ENCODE data around the gene TCFL5.

Gene TCFL5

GRCh38 chr20:62834967-62835730 lies 26.5 kb downstream of the TCFL5 start:
- no peak for DNase-seq (ENCODE audit: low read depth)

- no peak for DNase-seq (ENCODE audit: low read depth)
Observed at GRCh38 chr20:62832951-62833391, 28.7 kb downstream of the TCFL5 start.

DNA sequence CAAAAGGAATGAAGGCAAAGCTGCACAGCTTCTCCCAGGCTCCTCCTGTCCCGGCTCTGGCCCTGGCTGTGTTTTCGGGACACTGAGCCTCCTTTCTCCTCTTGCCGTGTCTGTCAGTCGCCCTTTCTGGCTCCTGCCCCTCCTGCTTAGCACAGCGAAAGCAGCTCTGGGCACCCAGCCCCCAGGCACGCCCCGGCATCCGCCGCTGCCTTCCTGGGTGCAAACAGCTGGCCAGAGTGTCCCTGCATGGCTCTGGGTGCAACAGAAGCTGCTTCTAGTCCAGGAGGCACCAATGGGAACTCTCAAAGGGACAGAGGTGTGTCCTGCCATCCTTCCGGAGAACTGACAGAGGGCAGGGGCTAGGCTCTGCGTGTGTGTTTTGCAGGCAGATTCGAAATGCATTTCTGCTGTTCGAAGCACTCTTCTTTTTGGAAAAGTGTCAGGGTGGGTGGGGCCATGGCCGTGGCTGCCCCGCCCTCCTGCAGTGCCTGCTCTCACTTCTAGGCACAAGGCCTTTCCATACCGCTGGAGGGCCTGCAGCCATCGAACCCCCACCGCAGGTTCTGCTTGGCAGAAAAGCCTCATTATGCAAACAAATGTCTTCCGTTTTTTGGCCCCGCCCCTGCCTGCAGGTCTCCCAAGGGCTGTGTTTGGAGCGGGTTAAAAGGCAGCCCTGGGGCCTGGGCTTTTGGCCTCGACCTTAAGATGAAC lies 29.3 kb downstream of the TCFL5 start:
- DNase-seq (ENCODE audit: low read depth) = no peak

DNA sequence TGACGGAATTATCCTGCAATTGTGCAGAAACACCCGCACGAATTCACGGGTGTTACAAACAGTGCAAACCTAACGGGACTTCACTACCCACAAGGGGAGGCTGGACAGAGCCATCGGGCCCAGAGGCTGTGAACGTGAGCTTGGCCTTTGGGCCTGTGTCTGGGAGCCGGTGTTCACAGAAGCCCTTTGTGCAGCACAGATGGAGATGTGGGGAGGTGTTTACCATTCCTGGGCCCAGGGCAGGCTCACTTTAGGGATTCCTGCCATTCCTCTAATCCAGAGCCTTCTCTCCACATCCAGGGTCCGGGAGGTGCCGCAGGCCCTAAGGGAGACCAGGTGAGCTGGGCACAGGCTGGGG lies 29.8 kb downstream of the TCFL5 start:
- no peak for DNase-seq (ENCODE audit: low read depth)

- DNase-seq (ENCODE audit: low read depth) = no peak
Observed at GRCh38 chr20:62831361-62831788, 30.2 kb downstream of the TCFL5 start.

GRCh38 chr20:62830821-62831220 lies 30.8 kb downstream of the TCFL5 start:
- no peak for DNase-seq (ENCODE audit: low read depth)

DNA sequence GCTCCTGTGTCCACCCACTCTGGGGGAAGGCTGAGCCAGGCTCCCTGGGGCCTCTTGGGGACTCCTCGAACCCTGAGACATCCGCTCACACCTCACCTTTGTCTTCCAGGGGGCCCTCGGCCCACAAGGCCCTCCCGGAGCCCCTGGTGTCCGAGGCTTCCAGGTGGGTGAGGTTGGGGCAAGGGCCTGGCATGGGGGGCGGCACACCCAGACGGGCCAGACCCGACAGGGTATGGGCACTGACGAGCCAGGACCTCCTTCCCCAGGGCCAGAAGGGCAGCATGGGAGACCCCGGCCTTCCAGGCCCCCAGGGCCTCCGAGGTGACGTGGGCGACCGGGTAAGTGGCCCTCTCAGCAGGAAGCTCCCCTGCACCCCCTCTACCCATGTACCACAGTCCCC lies 31.4 kb downstream of the TCFL5 start:
- DNase-seq (ENCODE audit: low read depth) = no peak

DNA sequence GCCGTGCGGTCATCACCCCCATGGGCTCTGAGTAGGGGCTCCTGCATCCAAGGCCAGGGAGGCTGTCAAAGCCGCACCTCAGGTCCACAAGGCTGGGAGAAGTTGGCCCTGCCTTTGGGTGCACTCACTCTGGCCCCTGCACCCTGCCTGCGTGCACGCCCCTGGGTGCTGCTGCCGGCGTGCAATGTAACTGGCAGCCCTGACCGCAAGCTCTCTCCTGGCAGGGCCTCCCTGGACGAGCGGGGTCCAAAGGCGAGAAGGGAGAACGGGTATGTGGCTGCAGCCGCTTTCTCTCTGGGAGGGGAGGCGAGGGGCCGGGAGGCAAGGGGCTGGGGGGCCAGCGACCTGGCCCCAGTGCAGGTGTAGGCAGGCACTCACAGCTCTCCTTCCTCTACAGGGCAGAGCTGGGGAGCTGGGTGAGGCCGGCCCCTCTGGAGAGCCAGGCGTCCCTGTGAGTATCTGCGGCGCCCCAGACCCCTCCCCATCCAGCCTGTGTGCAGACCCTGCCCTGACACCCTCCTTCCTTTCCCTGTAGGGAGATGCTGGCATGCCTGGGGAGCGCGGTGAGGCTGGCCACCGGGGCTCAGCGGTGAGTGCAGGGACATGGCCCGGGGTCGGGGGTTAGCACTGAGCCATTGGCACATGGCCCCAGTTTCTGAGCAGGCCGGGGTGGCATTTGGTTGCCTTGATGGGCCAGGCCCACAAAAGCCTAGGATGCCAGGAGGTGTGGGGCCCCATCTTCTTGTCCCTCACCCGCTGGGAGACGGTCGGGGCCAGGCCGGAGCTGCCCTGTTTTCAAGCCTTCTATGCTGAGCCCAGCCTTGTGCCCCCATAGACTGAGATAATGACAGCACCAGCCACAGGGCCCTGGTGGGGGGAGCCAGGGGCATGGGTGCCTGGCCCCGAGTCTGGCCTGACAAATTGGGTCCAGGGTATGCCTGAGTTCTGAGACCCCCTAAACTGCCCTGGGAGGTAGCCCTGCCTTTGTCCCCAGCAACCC lies 32.1 kb downstream of the TCFL5 start:
- DNase-seq (ENCODE audit: low read depth) = no peak

- DNase-seq (ENCODE audit: low read depth) = no peak
Observed at GRCh38 chr20:62828511-62829230, 33.0 kb downstream of the TCFL5 start.

GRCh38 chr20:62828051-62828450 lies 33.6 kb downstream of the TCFL5 start:
- no peak for DNase-seq (ENCODE audit: low read depth)

GRCh38 chr20:62827311-62828038 lies 34.1 kb downstream of the TCFL5 start:
- no peak for DNase-seq (ENCODE audit: low read depth)

DNA sequence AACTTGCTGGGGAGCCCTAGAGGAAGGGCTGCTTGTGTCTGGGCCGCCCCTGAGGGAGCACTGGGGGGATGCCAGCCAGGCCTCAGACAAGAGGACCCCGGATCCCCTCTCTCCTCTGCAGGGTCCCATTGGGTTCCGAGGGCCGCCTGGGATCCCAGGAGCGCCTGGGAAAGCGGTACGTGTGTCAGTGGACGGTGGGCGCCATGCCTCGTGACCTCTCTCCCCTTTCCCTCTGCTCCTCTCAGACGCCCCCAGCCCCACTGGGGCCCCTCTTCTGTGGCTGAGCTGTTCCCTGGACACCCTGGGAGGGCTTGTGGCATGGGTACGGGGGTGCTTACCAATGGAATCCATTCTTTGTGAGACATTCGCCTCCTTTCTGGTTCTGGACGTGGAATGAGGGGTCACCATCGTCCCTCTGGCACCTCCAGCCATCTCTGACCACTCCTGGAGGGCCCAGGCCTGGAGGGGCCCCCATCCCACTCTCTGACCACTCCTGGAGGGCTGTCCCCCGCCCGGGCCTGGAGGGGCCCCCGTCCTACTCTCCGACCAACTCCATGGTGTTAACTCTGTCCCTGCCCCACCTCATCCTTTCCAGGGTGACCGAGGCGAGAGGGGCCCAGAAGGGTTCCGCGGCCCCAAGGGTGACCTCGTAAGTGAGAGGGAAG lies 34.8 kb downstream of the TCFL5 start:
- no peak for DNase-seq (ENCODE audit: low read depth)

- no peak for DNase-seq (ENCODE audit: low read depth)
Observed at GRCh38 chr20:62825986-62826645, 35.5 kb downstream of the TCFL5 start.

GRCh38 chr20:62825333-62825985 lies 36.2 kb downstream of the TCFL5 start:
- DNase-seq (ENCODE audit: low read depth) = no peak

- no peak for DNase-seq (ENCODE audit: low read depth)
Observed at GRCh38 chr20:62824476-62825332, 36.9 kb downstream of the TCFL5 start.

GRCh38 chr20:62823688-62824475 lies 37.7 kb downstream of the TCFL5 start:
- DNase-seq (ENCODE audit: low read depth) = no peak

Data from stromal cell of bone marrow (primary cell).